ENCODE measurements around the gene ZC3H12A. TPM values are rescaled to one million over a fixed set of nuclear protein-coding genes. Genes with fewer than 3 reads are reported as not detected.

Gene ZC3H12A
- total and polyA plus RNA-seq, 2 experiments from 2014 or later, result 30.8 to 46.2 TPM

- no peaks in the 10 kb centered on the region for H3K36me3 ChIP-seq (replicated peaks; ENCODE audit: insufficient read depth, low read depth)
- H3K27me3 ChIP-seq, result no peaks in the 10 kb centered on the region
- H3K9me3 ChIP-seq (ENCODE audit: low read depth), result no peaks in the 10 kb centered on the region
- no peak overlapping the region for H3K4me2 ChIP-seq
- WGBS (ENCODE audit: low lambda C conversion rate, missing lambda C conversion rate), result 78% methylated on average over 7 of the region's 7 CpGs
- no peak for TF ChIP-seq EZH2phosphoT487 (IDR thresholded peaks at IDR 0.05; ENCODE audit: low read depth, severe bottlenecking, unreplicated experiment)
- no peak for TF ChIP-seq CTCF (IDR thresholded peaks at IDR 0.05; ENCODE audit: poor library complexity)
- no peak for TF ChIP-seq EZH2 (IDR thresholded peaks at IDR 0.05; ENCODE audit: borderline replicate concordance)
- H3K79me2 ChIP-seq, result no peaks in the 10 kb centered on the region
- no peaks in the 10 kb centered on the region for H3K9me2 ChIP-seq (replicated peaks; ENCODE audit: insufficient read depth)
- no peak for DNase-seq (ENCODE audit: low spot score)
- H3K4me1 ChIP-seq (ENCODE audit: insufficient read depth), result no peaks in the 10 kb centered on the region
- no peak overlapping the region for H3K4me3 ChIP-seq
- H2AFZ ChIP-seq, result no peak overlapping the region
- H3K27ac ChIP-seq, result no peak overlapping the region
- no peaks in the 10 kb centered on the region for H4K20me1 ChIP-seq (ENCODE audit: insufficient read depth, poor library complexity, severe bottlenecking)
These were observed 20.7 kb upstream of the ZC3H12A start for GRCh38 chr1:37453647-37454046.

GRCh38 chr1:37455516-37455915 lies 18.9 kb upstream of the ZC3H12A start:
- no peak overlapping the region for H3K4me3 ChIP-seq
- H3K79me2 ChIP-seq, result no peaks in the 10 kb centered on the region
- no peak overlapping the region for H3K27ac ChIP-seq
- H3K9me3 ChIP-seq (ENCODE audit: low read depth), result no peaks in the 10 kb centered on the region
- no peaks in the 10 kb centered on the region for H3K9me2 ChIP-seq (replicated peaks; ENCODE audit: insufficient read depth)
- DNase-seq (ENCODE audit: low spot score), result no peak
- TF ChIP-seq CTCF (IDR thresholded peaks at IDR 0.05; ENCODE audit: poor library complexity) (no peak), EZH2phosphoT487 (IDR thresholded peaks at IDR 0.05; ENCODE audit: low read depth, severe bottlenecking, unreplicated experiment) (no peak), EZH2 (IDR thresholded peaks at IDR 0.05; ENCODE audit: borderline replicate concordance) (no peak)
- no peaks in the 10 kb centered on the region for H3K4me1 ChIP-seq (ENCODE audit: insufficient read depth)
- no peaks in the 10 kb centered on the region for H4K20me1 ChIP-seq (ENCODE audit: insufficient read depth, poor library complexity, severe bottlenecking)
- 91% methylated on average over 10 of the region's 10 CpGs for WGBS (ENCODE audit: low lambda C conversion rate, missing lambda C conversion rate)
- no peaks in the 10 kb centered on the region for H3K27me3 ChIP-seq
- no peaks in the 10 kb centered on the region for H3K36me3 ChIP-seq (replicated peaks; ENCODE audit: insufficient read depth, low read depth)
- no peak overlapping the region for H2AFZ ChIP-seq
- no peak overlapping the region for H3K4me2 ChIP-seq

- no peak overlapping the region for H2AFZ ChIP-seq
- no peaks in the 10 kb centered on the region for H3K79me2 ChIP-seq
- H3K36me3 ChIP-seq (replicated peaks; ENCODE audit: insufficient read depth, low read depth), result no peaks in the 10 kb centered on the region
These were observed 17.8 kb upstream of the ZC3H12A start for GRCh38 chr1:37456614-37457013.

More at GRCh38 chr1:37456614-37457013, 17.8 kb upstream of the ZC3H12A start:
- TF ChIP-seq CTCF (IDR thresholded peaks at IDR 0.05; ENCODE audit: poor library complexity), result no peak
- TF ChIP-seq EZH2phosphoT487 (IDR thresholded peaks at IDR 0.05; ENCODE audit: low read depth, severe bottlenecking, unreplicated experiment), result no peak
- Histone ChIP-seq H3K4me1 (ENCODE audit: insufficient read depth) (no peaks in the 10 kb centered on the region), H3K27ac (no peak overlapping the region), H4K20me1 (ENCODE audit: insufficient read depth, poor library complexity, severe bottlenecking) (no peaks in the 10 kb centered on the region), H3K4me2 (no peak overlapping the region), H3K9me2 (replicated peaks; ENCODE audit: insufficient read depth) (no peaks in the 10 kb centered on the region), H3K27me3 (no peaks in the 10 kb centered on the region), H3K9me3 (ENCODE audit: low read depth) (no peaks in the 10 kb centered on the region), H3K4me3 (no peak overlapping the region)
- no peak for DNase-seq (ENCODE audit: low spot score)
